Fibroblast of lung (primary cell): ENCODE results near the gene HS6ST2. TPM values are rescaled to one million over a fixed set of nuclear protein-coding genes. Genes with fewer than 3 reads are reported as not detected.

Source experiments
- DNase-seq, 2 donors: peaks; one replicate each; pipeline versions ENCODE4 v3.0.0 to v3.0.0-alpha.2; 2010; ENCODE audit warnings: low read depth in 2 of 2
- H2AFZ ChIP-seq: 2 replicates; pipeline ENCODE4 v1.5.1; 2012; ENCODE audit warnings: low read length, control low read depth, inconsistent platforms
- H3K27ac ChIP-seq: 2 replicates; pipeline ENCODE4 v1.5.1; 2011; ENCODE audit warnings: low read length, control low read depth; ENCODE audit not compliant: insufficient read depth
- H3K27me3 ChIP-seq: 2 replicates; pipeline ENCODE4 v1.5.1; 2011; ENCODE audit warnings: mild to moderate bottlenecking, low read length; ENCODE audit not compliant: control insufficient read depth, insufficient read depth
- H3K36me3 ChIP-seq: 2 replicates; pipeline ENCODE4 v1.5.1; 2011; ENCODE audit warnings: low read length; ENCODE audit not compliant: control insufficient read depth, insufficient read depth
- H3K4me1 ChIP-seq: 2 replicates; pipeline ENCODE4 v1.5.1; 2011; ENCODE audit warnings: low read length; ENCODE audit not compliant: control insufficient read depth, insufficient read depth; ENCODE audit errors: extremely low read depth
- H3K4me2 ChIP-seq: 2 replicates; pipeline ENCODE4 v1.5.1; 2011; ENCODE audit warnings: low read length, control low read depth; ENCODE audit not compliant: insufficient read depth; ENCODE audit errors: extremely low read depth
- H3K4me3 ChIP-seq, 4 experiments: fragments of 200-600 bp in 1 of 4; sonication (generic) in 1 of 4; replicated peaks in 1 of 4; 2 replicates each; pipeline ENCODE4 v1.5.1; 2011 to 2016; ENCODE audit warnings: low read length in 4 of 4, low read depth in 3 of 4, mild to moderate bottlenecking in 3 of 4, control low read depth in 2 of 4, inconsistent platforms in 1 of 4, mixed read lengths in 1 of 4; ENCODE audit not compliant: insufficient read depth in 1 of 4; ENCODE audit errors: control extremely low read depth in 1 of 4
- H3K79me2 ChIP-seq: 2 replicates; pipeline ENCODE4 v1.5.1; 2012; ENCODE audit warnings: mild to moderate bottlenecking, low read length, inconsistent platforms; ENCODE audit not compliant: control insufficient read depth, insufficient read depth
- H3K9ac ChIP-seq: 2 replicates; pipeline ENCODE4 v1.5.1; 2011; ENCODE audit warnings: mild to moderate bottlenecking, low read length, control low read depth; ENCODE audit not compliant: insufficient read depth
- H3K9me3 ChIP-seq: 2 replicates; pipeline ENCODE4 v1.5.1; 2012; ENCODE audit warnings: low read depth, low read length; ENCODE audit not compliant: control insufficient read depth, insufficient read depth
- H4K20me1 ChIP-seq: 2 replicates; pipeline ENCODE4 v1.5.1; 2011; ENCODE audit warnings: low read length; ENCODE audit not compliant: control insufficient read depth, insufficient read depth; ENCODE audit errors: extremely low read depth
- EZH2 ChIP-seq: IDR thresholded peaks from 2 replicates; pipeline ENCODE4 v1.5.1; 2012; ENCODE audit warnings: low read length, control low read depth, mild to moderate bottlenecking; ENCODE audit errors: missing control alignments
- polyA plus RNA-seq, 2 donors: library from polyadenylated mRNA; depleted of rRNA in 1 of 2; stranded (reverse) in 1 of 2; unstranded in 1 of 2; fragments of >200 nt; gene quantifications; 2 replicates each; pipeline ENCODE4 v1.2.1, GENCODE V29; 2011 to 2012; ENCODE audit warnings: missing spikeins in 1 of 2
- total RNA-seq: library from RNA; depleted of rRNA; stranded (reverse); fragments of >200 nt; gene quantifications from 2 replicates; pipeline ENCODE4 v1.2.1, GENCODE V29; 2014
- TF ChIP-seq, protein P1 (sequence below), 2 donors: IDR thresholded peaks in 1 of 2; conservative IDR thresholded peaks in 1 of 2; 1 replicate in 1 of 2; 2 replicates in 1 of 2; pipeline ENCODE4 v1.5.1; 2011 to 2012; ENCODE audit warnings: low read length in 2 of 2, control low read depth in 1 of 2, inconsistent platforms in 1 of 2, low read depth in 1 of 2, mild to moderate bottlenecking in 1 of 2

Gene HS6ST2
- total and polyA plus RNA-seq, 2 donors (not counting 1 experiment from before 2014, with no cell fraction given), result 0.01 to 0.17 TPM

DNA sequence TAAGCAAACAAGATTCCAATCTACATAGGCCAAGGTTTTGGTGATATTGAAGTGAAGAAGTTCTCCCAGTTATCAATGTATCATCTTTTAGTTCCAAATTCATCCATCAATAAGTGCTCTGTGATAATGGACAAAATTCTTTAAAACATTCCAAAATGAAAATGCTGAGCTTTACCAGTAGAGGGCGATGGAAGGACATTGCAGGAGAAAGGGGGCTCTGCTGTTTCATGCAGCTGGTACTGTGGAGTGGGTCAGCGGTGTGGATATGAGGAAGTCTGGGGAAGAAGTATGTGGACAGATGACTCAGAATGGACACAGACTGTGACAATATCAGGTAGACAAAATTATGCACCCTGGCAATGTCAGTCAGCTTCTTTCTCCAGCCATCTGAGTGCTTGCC, 46.6 kb upstream of the HS6ST2 start:
- H3K27ac ChIP-seq, result no peak overlapping the region
- H3K9me3 ChIP-seq, result no peaks in the 10 kb centered on the region
- DNase-seq, result peak; percentile 6 to 17
- no peak overlapping the region for H3K4me3 ChIP-seq
- no peaks in the 10 kb centered on the region for H3K79me2 ChIP-seq
- no peak overlapping the region for H3K4me2 ChIP-seq
- H4K20me1 ChIP-seq, result no peaks in the 10 kb centered on the region
- no peaks in the 10 kb centered on the region for H3K4me1 ChIP-seq
- H3K36me3 ChIP-seq, result no peaks in the 10 kb centered on the region
- H3K9ac ChIP-seq, result no peak overlapping the region
- TF ChIP-seq EZH2, result no peak
- TF ChIP-seq, protein P1, sequence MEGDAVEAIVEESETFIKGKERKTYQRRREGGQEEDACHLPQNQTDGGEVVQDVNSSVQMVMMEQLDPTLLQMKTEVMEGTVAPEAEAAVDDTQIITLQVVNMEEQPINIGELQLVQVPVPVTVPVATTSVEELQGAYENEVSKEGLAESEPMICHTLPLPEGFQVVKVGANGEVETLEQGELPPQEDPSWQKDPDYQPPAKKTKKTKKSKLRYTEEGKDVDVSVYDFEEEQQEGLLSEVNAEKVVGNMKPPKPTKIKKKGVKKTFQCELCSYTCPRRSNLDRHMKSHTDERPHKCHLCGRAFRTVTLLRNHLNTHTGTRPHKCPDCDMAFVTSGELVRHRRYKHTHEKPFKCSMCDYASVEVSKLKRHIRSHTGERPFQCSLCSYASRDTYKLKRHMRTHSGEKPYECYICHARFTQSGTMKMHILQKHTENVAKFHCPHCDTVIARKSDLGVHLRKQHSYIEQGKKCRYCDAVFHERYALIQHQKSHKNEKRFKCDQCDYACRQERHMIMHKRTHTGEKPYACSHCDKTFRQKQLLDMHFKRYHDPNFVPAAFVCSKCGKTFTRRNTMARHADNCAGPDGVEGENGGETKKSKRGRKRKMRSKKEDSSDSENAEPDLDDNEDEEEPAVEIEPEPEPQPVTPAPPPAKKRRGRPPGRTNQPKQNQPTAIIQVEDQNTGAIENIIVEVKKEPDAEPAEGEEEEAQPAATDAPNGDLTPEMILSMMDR (conservative IDR thresholded peaks at IDR 0.05 in 1 of 2, IDR thresholded peaks at IDR 0.05 in 1 of 2; ENCODE audit: low read depth in 1 of 2, low read length in 2 of 2), result peak; percentile 48 to 69
- H3K27me3 ChIP-seq, result no peaks in the 10 kb centered on the region
- no peak overlapping the region for H2AFZ ChIP-seq

DNA sequence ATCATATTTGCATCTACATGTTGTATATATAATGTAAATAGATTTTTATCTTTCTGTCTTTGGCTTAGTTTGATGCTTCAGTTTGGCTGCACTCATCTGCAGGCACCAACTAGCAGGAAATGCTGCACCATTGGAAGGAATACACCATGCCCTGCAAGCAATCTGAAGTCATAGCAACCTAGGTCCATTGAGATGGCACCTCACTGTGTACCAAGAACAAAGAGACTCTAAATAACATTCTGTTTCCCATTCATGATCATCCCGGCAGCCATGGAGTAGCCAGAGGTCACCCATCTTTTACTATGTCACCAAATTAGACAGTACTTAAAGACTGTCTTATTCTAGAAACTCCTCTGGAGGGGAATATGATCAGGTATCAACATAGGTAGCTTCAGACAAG, 40.8 kb upstream of the HS6ST2 start:
- Histone ChIP-seq H3K27me3 (no peaks in the 10 kb centered on the region), H2AFZ (no peak overlapping the region), H3K27ac (no peak overlapping the region), H4K20me1 (no peaks in the 10 kb centered on the region), H3K4me1 (no peaks in the 10 kb centered on the region), H3K36me3 (no peaks in the 10 kb centered on the region), H3K4me2 (no peak overlapping the region), H3K9me3 (no peaks in the 10 kb centered on the region), H3K9ac (no peak overlapping the region), H3K79me2 (no peaks in the 10 kb centered on the region), H3K4me3 (no peak overlapping the region)
- TF ChIP-seq, protein P1 (conservative IDR thresholded peaks at IDR 0.05 in 1 of 2, IDR thresholded peaks at IDR 0.05 in 1 of 2; ENCODE audit: low read depth in 1 of 2, low read length in 2 of 2), result no peak
- no peak for TF ChIP-seq EZH2
- DNase-seq, result no peak

DNA sequence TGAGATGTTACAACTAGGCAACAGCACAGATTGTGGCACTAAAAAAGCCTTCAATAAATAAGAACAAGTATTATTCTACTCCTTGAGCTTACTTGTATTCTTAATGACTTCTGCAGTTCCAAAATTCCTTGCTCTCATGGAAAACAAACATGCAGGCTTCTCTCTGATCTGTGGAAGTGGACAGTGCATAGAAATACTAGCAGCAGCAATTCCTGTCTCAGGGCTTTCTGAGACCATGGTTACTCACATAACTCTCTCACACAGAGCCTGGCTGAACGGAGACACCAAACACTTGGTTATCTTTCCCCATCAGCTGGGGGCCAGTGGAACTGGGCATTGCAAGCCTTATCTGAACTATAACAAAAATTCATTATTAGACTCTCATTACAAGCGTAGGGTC, 32.4 kb upstream of the HS6ST2 start:
- H3K36me3 ChIP-seq, result no peaks in the 10 kb centered on the region
- H3K4me1 ChIP-seq, result no peaks in the 10 kb centered on the region
- H3K79me2 ChIP-seq, result no peaks in the 10 kb centered on the region
- DNase-seq, result no peak
- no peak overlapping the region for H3K4me3 ChIP-seq
- no peak overlapping the region for H3K4me2 ChIP-seq
- no peak overlapping the region for H3K27ac ChIP-seq
- H4K20me1 ChIP-seq, result no peaks in the 10 kb centered on the region
- TF ChIP-seq, protein P1 (conservative IDR thresholded peaks at IDR 0.05 in 1 of 2, IDR thresholded peaks at IDR 0.05 in 1 of 2; ENCODE audit: low read depth in 1 of 2, low read length in 2 of 2), result no peak
- TF ChIP-seq EZH2, result no peak
- H2AFZ ChIP-seq, result no peak overlapping the region
- no peaks in the 10 kb centered on the region for H3K27me3 ChIP-seq
- H3K9me3 ChIP-seq, result no peaks in the 10 kb centered on the region
- no peak overlapping the region for H3K9ac ChIP-seq
